Thyroid gland (tissue), 4 donors: Measurements from ENCODE around the gene TECPR2.

ENCODE experiments used
- CTCF ChIP-seq, 6 experiments: fragments of 200-600 bp in 3 of 6; fragments of 450-650 bp in 3 of 6; sonication (generic) in 3 of 6; IDR thresholded peaks; one replicate each; pipeline ENCODE4 v1.5.1; 2016 to 2019; ENCODE audit warnings: antibody characterized with exemption in 6 of 6, mild to moderate bottlenecking in 2 of 6, inconsistent platforms in 1 of 6, moderate library complexity in 1 of 6
- POLR2A ChIP-seq, 2 donors: fragments of 450-650 bp; IDR thresholded peaks; one replicate each; pipeline ENCODE4 v1.6.1; 2017; ENCODE audit warnings: antibody characterized with exemption in 2 of 2, mild to moderate bottlenecking in 2 of 2, moderate library complexity in 1 of 2

- TF ChIP-seq CTCF (IDR thresholded peaks at IDR 0.05) = no peak
- TF ChIP-seq POLR2A (IDR thresholded peaks at IDR 0.05) = peak in 1 of 2 donors; percentile 45
These were observed 137.5 kb downstream of the TECPR2 start for GRCh38 chr14:102500158-102500662.
